GM12878 (cell line): ENCODE results near the gene STRC. TPM values are rescaled to one million over a fixed set of nuclear protein-coding genes. Genes with fewer than 3 reads are reported as not detected.
"Not testable (repeated sequence)": the region's sequence is repeated elsewhere in the genome, so short reads cannot be mapped to it uniquely, and the experiment has no call there.

Experiments
- ATAC-seq: fragments of 200-7000 bp; cut with Tn5 transposase; 3 replicates; pipeline ENCODE4 v1.9.1; 2020; ENCODE audit warnings: mild to moderate bottlenecking, moderate library complexity
- Bru-seq: library from RNA; stranded (reverse); fragments of 400-500 nt; gene quantifications from one replicate; lab custom pipeline; 2021; lab: Mats Ljungman, UMichigan
- BruChase-seq, 2 experiments: library from RNA; stranded (reverse); fragments of 400-500 nt; gene quantifications; one replicate each; lab custom pipeline; 2021; lab: Mats Ljungman, UMichigan
- BruUV-seq: library from RNA; stranded (reverse); fragments of 400-500 nt; replicated peaks from 2 replicates; lab custom pipeline; 2021; lab: Mats Ljungman, UMichigan
- CTCF ChIA-PET: fragments of 300-600 bp; sonication (Branson Sonifier 250); formaldehyde crosslinking; extraction: SDS; loops from one replicate; lab custom pipeline; 2021; ENCODE audit warnings: inconsistent platforms; lab: Yijun Ruan, JAX
- POLR2A ChIA-PET: fragments of 350-600 bp; formaldehyde crosslinking; extraction: SDS; loops from one replicate; lab custom pipeline; 2021; ENCODE audit warnings: inconsistent platforms; lab: Charles Lee
- RAD21 ChIA-PET: fragments of 300-600 bp; sonication (Branson Sonifier 250); formaldehyde crosslinking; loops from one replicate; lab custom pipeline; 2023; ENCODE audit warnings: antibody characterized with exemption; ENCODE audit not compliant: unreplicated experiment; lab: Charles Lee
- SMC1A ChIA-PET: fragments of 300-600 bp; sonication (Branson Sonifier 250); formaldehyde crosslinking; loops from one replicate; lab custom pipeline; 2023; ENCODE audit not compliant: unreplicated experiment, uncharacterized antibody; lab: Charles Lee
- DNase-seq: peaks from one replicate; pipeline ENCODE4 v3.0.0-alpha.2; 2011; ENCODE audit warnings: low read depth, low spot score
- FAIRE-seq: peaks from 3 replicates; lab custom pipeline; 2011; peaks lifted over from hg19 to GRCh38; lab: Jason Lieb, UNC
- H2AFZ ChIP-seq: 2 replicates; pipeline ENCODE4 v1.6.0; 2011; ENCODE audit warnings: low read depth, low read length, control low read depth; ENCODE audit not compliant: control insufficient read depth
- H3K27ac ChIP-seq: 2 replicates; pipeline ENCODE4 v1.5.1; 2011; ENCODE audit warnings: control low read depth; ENCODE audit not compliant: control insufficient read depth, insufficient read depth
- H3K27me3 ChIP-seq, 2 experiments: replicated peaks in 1 of 2; 2 replicates each; pipeline versions ENCODE4 v1.6.0 to v1.6.1; 2011; ENCODE audit warnings: low read length in 1 of 2; ENCODE audit not compliant: control insufficient read depth in 2 of 2, insufficient read depth in 2 of 2
- H3K36me3 ChIP-seq, 2 experiments: 2 replicates each; pipeline ENCODE4 v1.5.1; 2011; ENCODE audit warnings: low read length in 1 of 2; ENCODE audit not compliant: control insufficient read depth in 2 of 2, insufficient read depth in 2 of 2
- H3K4me1 ChIP-seq: 2 replicates; pipeline ENCODE4 v1.6.1; 2011; ENCODE audit warnings: mild to moderate bottlenecking, low read length, moderate library complexity, mixed read lengths; ENCODE audit not compliant: control insufficient read depth, insufficient read depth
- H3K4me2 ChIP-seq: 2 replicates; pipeline ENCODE4 v1.6.0; 2011; ENCODE audit warnings: control low read depth; ENCODE audit not compliant: control insufficient read depth, insufficient read depth
- H3K4me3 ChIP-seq: fragments of 200-600 bp; sonication (generic); 2 replicates; pipeline ENCODE4 v1.5.1; 2016
- H3K79me2 ChIP-seq: 2 replicates; pipeline ENCODE4 v1.6.0; 2011; ENCODE audit warnings: low read length; ENCODE audit not compliant: control insufficient read depth, insufficient read depth
- H3K9ac ChIP-seq: 2 replicates; pipeline ENCODE4 v1.8.0; 2011; ENCODE audit warnings: low read length, control low read depth, mixed read lengths; ENCODE audit not compliant: control insufficient read depth, insufficient read depth
- H3K9me3 ChIP-seq: replicated peaks from 3 replicates; pipeline ENCODE4 v1.5.1; 2011; ENCODE audit warnings: mild to moderate bottlenecking, low read length; ENCODE audit not compliant: control insufficient read depth, insufficient read depth
- H4K20me1 ChIP-seq: 2 replicates; pipeline ENCODE4 v1.6.0; 2011; ENCODE audit not compliant: control insufficient read depth, insufficient read depth
- WGBS: methylation state at CpG from one replicate; pipeline ENCODE4 v1.1.6; 2016; ENCODE audit warnings: low lambda C conversion rate; ENCODE audit not compliant: insufficient replicate concordance, insufficient coverage; ENCODE audit errors: missing lambda C conversion rate; 5-methylcytosine and 5-hydroxymethylcytosine counted together
- in situ Hi-C: fragments of 300-500 bp; cut with MboI; formaldehyde crosslinking; loops from 9 replicates; pipeline ENCODE4 v1.14.3; 2018; ENCODE audit warnings: mixed read lengths
- intact Hi-C: fragments of 100-400 bp; cut with micrococcal nuclease; formaldehyde crosslinking; loops from one replicate; pipeline ENCODE4 v1.14.2; 2022; ENCODE audit not compliant: unreplicated experiment
- long read RNA-seq, 2 experiments: library from polyadenylated mRNA; unstranded; transcript quantifications; one replicate each; pipeline ENCODE4 v2.0.0, GENCODE V29; 2019 to 2020
- polyA minus RNA-seq, 3 experiments: library from RNA; depleted of rRNA, polyadenylated mRNA; stranded (reverse); fragments of >200 nt; gene quantifications; 2 replicates each; pipeline ENCODE4 v1.2.3, GENCODE V29; 2011
- polyA plus RNA-seq, 11 experiments: library from polyadenylated mRNA; depleted of rRNA in 4 of 11; unstranded in 6 of 11; stranded (reverse) in 5 of 11; fragments of >200 nt; fragmentation: Nextera tagmentation in 4 of 11; fragmentation: Illumina TruSeq in 1 of 11; extraction: Ambion mirVana in 4 of 11; extraction: Trizol in 1 of 11; gene quantifications; 1 replicate in 1 of 11; 2 replicates in 10 of 11; pipeline versions ENCODE4 v1.2.1 to v1.2.3, GENCODE V29; 2011 to 2016; ENCODE audit warnings: inconsistent platforms in 2 of 11, missing spikeins in 2 of 11, low read depth in 1 of 11
- total RNA-seq, 4 experiments: library from RNA; depleted of rRNA in 3 of 4; stranded (reverse); fragments of >200 nt in 3 of 4; fragmentation: Illumina TruSeq in 1 of 4; extraction: Trizol in 1 of 4; gene quantifications; 2 replicates each; pipeline versions ENCODE4 v1.2.1 to v1.2.3, GENCODE V29; 2013 to 2021

The STRC gene
- total RNA-seq (2013; cell fraction: nucleolus; rRNA removed) = 11.8 and 13.3 TPM in 2 replicates
- total RNA-seq (2014; rRNA removed) (0.23 and 0.27 TPM in 2 replicates), total RNA-seq (2014; rRNA removed; fragmentation: Illumina TruSeq; extraction: Trizol) (0.04 and 0.14 TPM in 2 replicates), total RNA-seq (2021) (0.16 and 0.28 TPM in 2 replicates), polyA plus RNA-seq (2011; rRNA removed) (0.43 and 0.45 TPM in 2 replicates), polyA plus RNA-seq (2014; fragmentation: Illumina TruSeq; extraction: Trizol) (0.16 and 0.22 TPM in 2 replicates), polyA plus RNA-seq (2014; fragmentation: Nextera tagmentation; extraction: Ambion mirVana) (under 1 TPM in 1 of 2 experiments, not detected in 1; 0.10 TPM), polyA plus RNA-seq (2014; rRNA removed) (0.14 and 0.38 TPM in 2 replicates), polyA plus RNA-seq (2016; fragmentation: Nextera tagmentation; extraction: Ambion mirVana) (under 1 TPM; 0.16 to 0.21 TPM), polyA minus RNA-seq (2011; rRNA and poly(A)+ RNA removed) (0.44 and 0.82 TPM in 2 replicates), Bru-seq, nascent RNA (percentile 30 among the genes with signal in this experiment), BruChase-seq, experiment 1, labeled RNA remaining after a 6-hour chase (percentile 43 among the genes with signal in this experiment), BruChase-seq, experiment 2, labeled RNA remaining after a 2-hour chase (percentile 36 among the genes with signal in this experiment)
- 0.64 TPM for polyA plus RNA-seq (2011; ENCODE audit: low read depth)
- 0.27 and 0.35 TPM in 2 replicates for polyA plus RNA-seq (2011; cell fraction: cytosol; rRNA removed)
- 3.8 and 4.2 TPM in 2 replicates for polyA plus RNA-seq (2011; cell fraction: nucleus; rRNA removed)
- polyA plus RNA-seq (2012) = 1.4 and 1.7 TPM in 2 replicates
- not detected in 2 replicates for polyA minus RNA-seq (2011; cell fraction: cytosol; rRNA and poly(A)+ RNA removed)
- 0.97 and 1.2 TPM in 2 replicates for polyA minus RNA-seq (2011; cell fraction: nucleus; rRNA and poly(A)+ RNA removed)
- long read RNA-seq, experiment 1 = 0 reads
- long read RNA-seq, experiment 2 = 0 reads

GRCh38 chr15:43618700-43619099 is at the start of gene STRC:
STRC (minus strand) TSS chr15:43618800; CDS start chr15:43618722, 78 bp downstream.
- DNase-seq, RAD21 ChIA-PET, SMC1A ChIA-PET, H3K4me3 ChIP-seq, intact Hi-C loops, H4K20me1 ChIP-seq, BruUV-seq, H3K4me1 ChIP-seq, ATAC-seq, H3K9ac ChIP-seq, H2AFZ ChIP-seq, in situ Hi-C loops, H3K36me3 ChIP-seq, H3K27me3 ChIP-seq, POLR2A ChIA-PET, H3K27ac ChIP-seq, H3K79me2 ChIP-seq, H3K4me2 ChIP-seq, CTCF ChIA-PET, H3K9me3 ChIP-seq: not testable (repeated sequence)
- WGBS = no CpG with 5 or more reads among the region's 2 CpGs
- peak; percentile 92 for FAIRE-seq

DNA sequence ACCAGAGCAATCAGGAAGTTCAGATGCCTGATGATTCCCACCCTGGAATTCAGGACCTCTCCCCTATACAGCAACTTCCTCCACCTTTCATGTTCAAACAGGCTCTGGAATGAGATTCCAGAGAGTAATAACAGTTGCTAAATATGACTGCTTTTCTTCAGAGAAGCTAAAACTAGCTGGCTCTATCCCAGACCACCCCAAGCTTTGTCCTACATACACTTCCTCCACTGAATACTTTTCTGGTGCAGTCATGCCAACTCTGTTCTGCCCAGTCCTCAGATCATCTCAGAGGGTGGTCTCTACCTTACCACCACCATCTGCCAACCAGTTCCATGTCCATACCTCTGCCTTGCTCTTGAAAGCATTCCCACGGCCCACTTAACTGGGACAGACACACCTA is 47.6 kb upstream of the STRC start:
- CTCF ChIA-PET = not testable (repeated sequence)

GRCh38 chr15:43663333-43663732 is 44.7 kb upstream of the STRC start:
- POLR2A ChIA-PET, H3K27ac ChIP-seq, H3K27me3 ChIP-seq, H3K4me3 ChIP-seq, DNase-seq, intact Hi-C loops, H3K4me2 ChIP-seq, FAIRE-seq, H3K9ac ChIP-seq, in situ Hi-C loops, ATAC-seq, SMC1A ChIA-PET, RAD21 ChIA-PET, CTCF ChIA-PET, H3K9me3 ChIP-seq, H3K79me2 ChIP-seq, H4K20me1 ChIP-seq, H3K36me3 ChIP-seq, H2AFZ ChIP-seq, H3K4me1 ChIP-seq: not testable (repeated sequence)
- BruUV-seq = TSS peak; percentile 65
- WGBS = no CpG with 5 or more reads among the region's 8 CpGs

More for the DNA sequence above, 47.6 kb upstream of the STRC start:
- DNase-seq, ATAC-seq, intact Hi-C loops, H3K79me2 ChIP-seq, BruUV-seq, H3K27me3 ChIP-seq, in situ Hi-C loops, H3K9ac ChIP-seq, FAIRE-seq, H3K4me2 ChIP-seq, POLR2A ChIA-PET, H3K4me3 ChIP-seq, H3K36me3 ChIP-seq, RAD21 ChIA-PET, H4K20me1 ChIP-seq, H2AFZ ChIP-seq, H3K4me1 ChIP-seq, SMC1A ChIA-PET, H3K9me3 ChIP-seq, H3K27ac ChIP-seq: not testable (repeated sequence)
- WGBS = no CpG with 5 or more reads among the region's 1 CpG
